ENCODE data around the gene ACOT13.
"Not testable (repeated sequence)": the region's sequence is repeated elsewhere in the genome, so short reads cannot be mapped to it uniquely, and the experiment has no call there.

The ACOT13 gene

GRCh38 chr6:24660105-24660504 is 6.8 kb upstream of the ACOT13 start:
- FAIRE-seq (no peak), DNase-seq (ENCODE audit: insufficient read length, low spot score) (no peak)

GRCh38 chr6:24661759-24662158 is 5.1 kb upstream of the ACOT13 start:
- not testable (repeated sequence) for FAIRE-seq; DNase-seq (ENCODE audit: insufficient read length, low spot score)

- no peak for FAIRE-seq
- no peak for DNase-seq (ENCODE audit: insufficient read length, low spot score)
Measured at GRCh38 chr6:24662236-24662635, 4.6 kb upstream of the ACOT13 start.

GRCh38 chr6:24663189-24663588 is 3.7 kb upstream of the ACOT13 start:
- DNase-seq (ENCODE audit: insufficient read length, low spot score): no peak
- FAIRE-seq: no peak

GRCh38 chr6:24664046-24664987 is 2.6 kb upstream of the ACOT13 start:
- no peak for FAIRE-seq

GRCh38 chr6:24666097-24666640 is 708 bp upstream of the ACOT13 start:
- FAIRE-seq (no peak), DNase-seq (ENCODE audit: insufficient read length, low spot score) (no peak)

More at GRCh38 chr6:24664046-24664987, 2.6 kb upstream of the ACOT13 start:
- no peak for DNase-seq (ENCODE audit: insufficient read length, low spot score)

- no peak for FAIRE-seq
- no peak for DNase-seq (ENCODE audit: insufficient read length, low spot score)
Measured at GRCh38 chr6:24667378-24667803, 514 bp downstream of the ACOT13 start.

- not testable (repeated sequence) for DNase-seq (ENCODE audit: insufficient read length, low spot score); FAIRE-seq
Measured at GRCh38 chr6:24668066-24668996, 1.5 kb downstream of the ACOT13 start.

GRCh38 chr6:24668997-24669361 is 2.1 kb downstream of the ACOT13 start:
- no peak for FAIRE-seq
- DNase-seq (ENCODE audit: insufficient read length, low spot score): no peak

GRCh38 chr6:24670492-24670891 is 3.6 kb downstream of the ACOT13 start:
- not testable (repeated sequence) for FAIRE-seq; DNase-seq (ENCODE audit: insufficient read length, low spot score)

GRCh38 chr6:24671077-24671476 is 4.2 kb downstream of the ACOT13 start:
- DNase-seq (ENCODE audit: insufficient read length, low spot score); FAIRE-seq: not testable (repeated sequence)

GRCh38 chr6:24672620-24673182 is 5.8 kb downstream of the ACOT13 start:
- no peak for DNase-seq (ENCODE audit: insufficient read length, low spot score)
- no peak for FAIRE-seq

GRCh38 chr6:24673625-24674024 is 6.7 kb downstream of the ACOT13 start:
- no peak for DNase-seq (ENCODE audit: insufficient read length, low spot score)
- FAIRE-seq: no peak

- DNase-seq (ENCODE audit: insufficient read length, low spot score); FAIRE-seq: not testable (repeated sequence)
Measured at GRCh38 chr6:24678792-24679352, 12.0 kb downstream of the ACOT13 start.

- FAIRE-seq (no peak), DNase-seq (ENCODE audit: insufficient read length, low spot score) (no peak)
Measured at GRCh38 chr6:24680582-24680981, 13.7 kb downstream of the ACOT13 start.

GRCh38 chr6:24683297-24684296 is 16.7 kb downstream of the ACOT13 start:
- DNase-seq (ENCODE audit: insufficient read length, low spot score): no peak
- no peak for FAIRE-seq

- no peak for FAIRE-seq
- DNase-seq (ENCODE audit: insufficient read length, low spot score): no peak
Measured at GRCh38 chr6:24686408-24686807, 19.5 kb downstream of the ACOT13 start.

- no peak for FAIRE-seq
- no peak for DNase-seq (ENCODE audit: insufficient read length, low spot score)
Measured at GRCh38 chr6:24686946-24687345, 20.1 kb downstream of the ACOT13 start.

- DNase-seq (ENCODE audit: insufficient read length, low spot score) (no peak), FAIRE-seq (no peak)
Measured at GRCh38 chr6:24689964-24690363, 23.1 kb downstream of the ACOT13 start.
